ENCODE measurements around the gene TPT1. TPM values are rescaled to one million over a fixed set of nuclear protein-coding genes. Genes with fewer than 3 reads are reported as not detected.

Gene TPT1
- total RNA-seq, 4 donors from 2014 or later: 1,985 to 5,244 (median 2,921) TPM

GRCh38 chr13:45306966-45307365, 34.0 kb downstream of the TPT1 start:
- no peak overlapping the region for H3K27ac ChIP-seq (replicated peaks in 1 of 4)
- no peak for DNase-seq (ENCODE audit: extremely low spot score)
- no peaks in the 10 kb centered on the region for H3K9me3 ChIP-seq
- peaks cover 0 to 28% (median 0%) of the 10 kb centered on the region in 4 donors for H3K27me3 ChIP-seq
- no peaks in the 10 kb centered on the region for H3K36me3 ChIP-seq
- intact Hi-C loops (cut with DNase I): loop anchor here (5.0 kb wide), 1 partner anchor 185 kb away; the partner anchor contains the start of gene GTF2F2
- no peak for TF ChIP-seq CTCF (IDR thresholded peaks at IDR 0.05)
- no peak for TF ChIP-seq POLR2A (IDR thresholded peaks at IDR 0.05; ENCODE audit: low read depth)
- no peak for TF ChIP-seq EP300 (IDR thresholded peaks at IDR 0.05)
- no peak for TF ChIP-seq POLR2AphosphoS5 (IDR thresholded peaks at IDR 0.05)
- H3K4me1 ChIP-seq: peaks cover 5 to 23% (median 23%) of the 10 kb centered on the region in 4 donors
- H3K4me3 ChIP-seq: no peak overlapping the region

- DNase-seq (ENCODE audit: extremely low spot score): no peak
- TF ChIP-seq CTCF (IDR thresholded peaks at IDR 0.05) (no peak), EP300 (IDR thresholded peaks at IDR 0.05) (no peak), POLR2AphosphoS5 (IDR thresholded peaks at IDR 0.05) (no peak), POLR2A (IDR thresholded peaks at IDR 0.05; ENCODE audit: low read depth) (no peak)
- Histone ChIP-seq H3K27me3 (peaks cover 0 to 40% (median 0%) of the 10 kb centered on the region in 4 donors), H3K36me3 (no peaks in the 10 kb centered on the region), H3K4me1 (peaks cover 0 to 8% (median 7%) of the 10 kb centered on the region in 4 donors), H3K4me3 (no peak overlapping the region), H3K9me3 (no peaks in the 10 kb centered on the region), H3K27ac (replicated peaks in 1 of 4) (no peak overlapping the region)
- intact Hi-C loops (cut with DNase I): loop anchor here (5.0 kb wide), 1 partner anchor 183 kb away; the partner anchor contains the start of gene GTF2F2
- 93% methylated on average over 5 of the region's 5 CpGs for WGBS
Observed at GRCh38 chr13:45305079-45305478, 35.9 kb downstream of the TPT1 start.

- DNase-seq (ENCODE audit: extremely low spot score): no peak
- Histone ChIP-seq H3K4me1 (no peaks in the 10 kb centered on the region), H3K9me3 (no peaks in the 10 kb centered on the region), H3K27me3 (peaks cover 0 to 40% (median 0%) of the 10 kb centered on the region in 4 donors), H3K27ac (replicated peaks in 1 of 4) (no peak overlapping the region), H3K36me3 (no peaks in the 10 kb centered on the region), H3K4me3 (no peak overlapping the region)
- WGBS: 85% methylated on average over 5 of the region's 5 CpGs
- intact Hi-C loops (cut with DNase I): no loop called here
- no peak for TF ChIP-seq POLR2A (IDR thresholded peaks at IDR 0.05; ENCODE audit: low read depth)
- TF ChIP-seq POLR2AphosphoS5 (IDR thresholded peaks at IDR 0.05): no peak
- no peak for TF ChIP-seq CTCF (IDR thresholded peaks at IDR 0.05)
- no peak for TF ChIP-seq EP300 (IDR thresholded peaks at IDR 0.05)
Observed at GRCh38 chr13:45303866-45304265, 37.1 kb downstream of the TPT1 start.

GRCh38 chr13:45303026-45303425, 38.0 kb downstream of the TPT1 start:
- Histone ChIP-seq H3K4me1 (no peaks in the 10 kb centered on the region), H3K27me3 (peaks cover 0 to 40% (median 0%) of the 10 kb centered on the region in 4 donors), H3K9me3 (no peaks in the 10 kb centered on the region), H3K27ac (replicated peaks in 1 of 4) (no peak overlapping the region), H3K36me3 (no peaks in the 10 kb centered on the region), H3K4me3 (no peak overlapping the region)
- DNase-seq (ENCODE audit: extremely low spot score): no peak
- intact Hi-C loops (cut with DNase I): no loop called here
- TF ChIP-seq POLR2AphosphoS5 (IDR thresholded peaks at IDR 0.05) (no peak), POLR2A (IDR thresholded peaks at IDR 0.05; ENCODE audit: low read depth) (no peak), CTCF (IDR thresholded peaks at IDR 0.05) (no peak), EP300 (IDR thresholded peaks at IDR 0.05) (no peak)
- WGBS: 74% methylated on average over 2 of the region's 2 CpGs

GRCh38 chr13:45302507-45302906, 38.5 kb downstream of the TPT1 start:
- no peak overlapping the region for H3K4me3 ChIP-seq
- H3K27me3 ChIP-seq: peaks cover 0 to 39% (median 0%) of the 10 kb centered on the region in 4 donors
- 44% methylated on average over 3 of the region's 3 CpGs for WGBS
- H3K4me1 ChIP-seq: no peaks in the 10 kb centered on the region
- no peak for DNase-seq (ENCODE audit: extremely low spot score)
- intact Hi-C loops (cut with DNase I): no loop called here
- no peak for TF ChIP-seq POLR2A (IDR thresholded peaks at IDR 0.05; ENCODE audit: low read depth)
- no peak for TF ChIP-seq POLR2AphosphoS5 (IDR thresholded peaks at IDR 0.05)
- TF ChIP-seq EP300 (IDR thresholded peaks at IDR 0.05): no peak
- TF ChIP-seq CTCF (IDR thresholded peaks at IDR 0.05): no peak
- H3K9me3 ChIP-seq: no peaks in the 10 kb centered on the region
- H3K27ac ChIP-seq (replicated peaks in 1 of 4): no peak overlapping the region
- H3K36me3 ChIP-seq: no peaks in the 10 kb centered on the region

Measured in esophagus muscularis mucosa (tissue), 4 donors.